Osteoblast (primary cell): Measurements from ENCODE around the gene TRAPPC5. TPM values are rescaled to one million over a fixed set of nuclear protein-coding genes. Genes with fewer than 3 reads are reported as not detected.

ENCODE experiments used
- DNase-seq: peaks from one replicate; pipeline ENCODE4 v3.0.0; 2011; ENCODE audit warnings: low spot score, mixed read lengths; ENCODE audit not compliant: insufficient read length; ENCODE audit errors: missing footprints
- H2AFZ ChIP-seq: 2 replicates; pipeline ENCODE4 v1.6.0; 2011; ENCODE audit warnings: mild to moderate bottlenecking, low read length
- H3K27ac ChIP-seq: 2 replicates; pipeline ENCODE4 v1.5.1; 2011; ENCODE audit warnings: mild to moderate bottlenecking, low read depth, low read length, moderate library complexity
- H3K27me3 ChIP-seq: 2 replicates; pipeline ENCODE4 v1.6.0; 2012; ENCODE audit warnings: mild to moderate bottlenecking, control low read depth, inconsistent platforms, low read length, moderate library complexity; ENCODE audit not compliant: insufficient read depth
- H3K36me3 ChIP-seq: 2 replicates; pipeline ENCODE4 v1.5.1; 2011; ENCODE audit warnings: mild to moderate bottlenecking, low read length, control low read depth, moderate library complexity; ENCODE audit not compliant: insufficient read depth
- H3K4me1 ChIP-seq: 2 replicates; pipeline ENCODE4 v1.5.1; 2011; ENCODE audit warnings: mild to moderate bottlenecking, low read length, control low read depth, moderate library complexity; ENCODE audit not compliant: insufficient read depth
- H3K4me2 ChIP-seq: 2 replicates; pipeline ENCODE4 v1.6.0; 2011; ENCODE audit warnings: mild to moderate bottlenecking, low read length; ENCODE audit not compliant: insufficient read depth
- H3K4me3 ChIP-seq: fragments of 200-600 bp; sonication (generic); 3 replicates; pipeline ENCODE4 v1.5.1; 2012; ENCODE audit warnings: mild to moderate bottlenecking, low read length, inconsistent platforms; ENCODE audit not compliant: insufficient read depth
- H3K79me2 ChIP-seq: 2 replicates; pipeline ENCODE4 v1.6.0; 2012; ENCODE audit warnings: mild to moderate bottlenecking, low read length, control low read depth, inconsistent platforms; ENCODE audit not compliant: insufficient read depth
- H3K9me3 ChIP-seq: 2 replicates; pipeline ENCODE4 v1.5.1; 2011; ENCODE audit warnings: low read depth, low read length, control low read depth
- H4K20me1 ChIP-seq: 2 replicates; pipeline ENCODE4 v1.6.0; 2012; ENCODE audit warnings: mild to moderate bottlenecking, low read length, control low read depth; ENCODE audit not compliant: insufficient read depth
- CTCF ChIP-seq: IDR thresholded peaks from 2 replicates; pipeline ENCODE4 v1.5.1; 2011; ENCODE audit warnings: mild to moderate bottlenecking, low read depth, low read length, moderate library complexity; ENCODE audit errors: extremely low read depth
- total RNA-seq: library from RNA; depleted of rRNA; stranded (reverse); fragments of >200 nt; gene quantifications from 2 replicates; pipeline ENCODE4 v1.2.3, GENCODE V29; 2012

Gene TRAPPC5
- total RNA-seq, 1 donor, result 26.4 TPM

DNA sequence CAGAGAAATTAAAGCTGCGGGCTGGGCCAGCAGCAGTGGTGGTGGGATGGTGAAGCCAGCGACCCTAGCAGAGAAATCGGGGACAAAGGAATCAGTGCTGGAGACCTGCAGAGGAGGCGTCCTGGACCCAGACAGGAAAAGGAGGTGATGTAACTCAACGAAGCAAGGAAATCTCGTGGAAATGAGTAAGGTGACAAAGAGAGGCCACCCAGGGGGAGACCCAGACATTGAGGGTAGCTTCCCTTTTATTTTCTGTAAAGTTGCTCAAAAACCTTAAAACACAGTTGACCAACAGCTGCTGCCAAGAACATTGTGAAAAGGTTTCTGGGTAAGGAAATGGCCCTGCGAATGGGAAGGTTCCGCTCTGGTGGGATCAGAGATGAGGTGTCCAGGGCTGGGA is 25.1 kb upstream of the TRAPPC5 start:
- no peaks in the 10 kb centered on the region for H4K20me1 ChIP-seq
- no peak for TF ChIP-seq CTCF
- H3K27ac ChIP-seq, result no peak overlapping the region
- H2AFZ ChIP-seq, result no peak overlapping the region
- H3K4me2 ChIP-seq, result no peak overlapping the region
- H3K36me3 ChIP-seq, result no peaks in the 10 kb centered on the region
- no peaks in the 10 kb centered on the region for H3K79me2 ChIP-seq
- DNase-seq, result peak; percentile 63
- peaks cover 8% of the 10 kb centered on the region for H3K27me3 ChIP-seq
- no peak overlapping the region for H3K4me3 ChIP-seq
- H3K4me1 ChIP-seq, result peaks cover 4% of the 10 kb centered on the region
- no peaks in the 10 kb centered on the region for H3K9me3 ChIP-seq

DNA sequence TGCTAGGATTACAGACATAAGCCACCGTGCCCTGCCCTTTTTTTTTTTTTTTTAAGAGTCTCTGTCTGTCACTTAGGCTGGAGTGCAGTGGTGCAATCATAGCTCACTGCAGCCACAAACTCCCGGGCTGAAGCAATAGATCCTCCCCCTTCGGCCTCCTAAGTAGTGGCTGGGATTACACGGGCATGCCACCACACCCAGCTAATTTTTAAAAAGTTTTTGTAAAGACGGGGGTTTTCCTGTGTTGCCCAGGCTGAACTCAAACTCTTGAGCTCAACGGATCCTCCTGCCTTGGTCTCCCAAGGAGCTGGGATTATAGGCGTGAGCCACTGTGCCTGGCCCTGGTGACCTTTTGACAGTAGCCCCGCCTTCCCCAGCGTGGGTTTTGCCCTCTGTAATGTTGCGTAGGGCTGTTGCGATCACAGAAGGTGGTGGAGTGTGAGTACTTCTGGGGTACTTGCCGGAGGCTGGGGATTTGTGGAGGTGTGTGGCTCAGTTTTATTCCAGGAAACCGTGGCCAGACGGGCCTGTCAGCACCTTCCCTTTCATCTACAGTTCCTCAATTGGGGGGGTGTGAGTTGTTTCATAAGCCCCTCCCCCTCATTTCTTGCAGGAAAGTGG is 23.4 kb upstream of the TRAPPC5 start:
- peak; percentile 43 for DNase-seq
- H3K27ac ChIP-seq, result no peak overlapping the region
- H3K9me3 ChIP-seq, result no peaks in the 10 kb centered on the region
- H2AFZ ChIP-seq, result no peak overlapping the region
- H3K27me3 ChIP-seq, result peaks cover 8% of the 10 kb centered on the region
- no peak overlapping the region for H3K4me2 ChIP-seq
- no peaks in the 10 kb centered on the region for H3K36me3 ChIP-seq
- peaks cover 2% of the 10 kb centered on the region for H3K4me1 ChIP-seq
- no peaks in the 10 kb centered on the region for H4K20me1 ChIP-seq
- no peaks in the 10 kb centered on the region for H3K79me2 ChIP-seq
- H3K4me3 ChIP-seq, result no peak overlapping the region
- TF ChIP-seq CTCF, result no peak

DNA sequence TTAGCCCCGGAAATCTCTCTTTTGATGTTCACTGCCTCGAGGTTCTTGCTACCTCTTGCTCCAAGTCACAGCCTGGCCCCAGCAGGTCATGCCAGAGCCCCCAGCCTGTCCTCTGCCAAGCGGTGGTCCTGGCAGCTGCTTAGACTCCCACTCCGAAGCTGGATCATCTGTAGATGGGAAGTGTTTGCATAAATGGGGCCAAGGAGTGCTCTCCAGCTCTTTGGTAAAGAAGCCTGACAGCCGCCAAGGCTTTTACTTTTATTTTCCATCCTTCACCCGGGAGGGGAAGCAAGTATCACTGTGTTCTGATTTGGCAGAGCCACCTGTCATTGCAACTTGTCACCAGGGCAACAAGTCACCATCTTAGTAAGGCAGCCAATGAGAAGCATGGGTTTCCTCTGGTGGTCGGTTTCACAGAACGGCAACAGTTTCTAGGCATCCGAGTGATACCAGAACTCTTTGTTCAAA is 22.4 kb upstream of the TRAPPC5 start:
- Histone ChIP-seq H3K36me3 (no peaks in the 10 kb centered on the region), H3K4me1 (no peaks in the 10 kb centered on the region), H2AFZ (no peak overlapping the region), H4K20me1 (no peaks in the 10 kb centered on the region), H3K79me2 (no peaks in the 10 kb centered on the region), H3K4me2 (no peak overlapping the region), H3K4me3 (no peak overlapping the region), H3K27me3 (peaks cover 8% of the 10 kb centered on the region), H3K9me3 (no peaks in the 10 kb centered on the region), H3K27ac (no peak overlapping the region)
- DNase-seq, result peak; percentile 81
- TF ChIP-seq CTCF, result no peak

GRCh38 chr19:7661744-7662538 is 18.7 kb upstream of the TRAPPC5 start:
- H3K4me2 ChIP-seq, result no peak overlapping the region
- no peak overlapping the region for H3K4me3 ChIP-seq
- H3K36me3 ChIP-seq, result no peaks in the 10 kb centered on the region
- H2AFZ ChIP-seq, result no peak overlapping the region
- H3K27ac ChIP-seq, result no peak overlapping the region
- H3K4me1 ChIP-seq, result no peaks in the 10 kb centered on the region
- DNase-seq, result peak; percentile 21
- H3K27me3 ChIP-seq, result peaks cover 4% of the 10 kb centered on the region
- H4K20me1 ChIP-seq, result no peaks in the 10 kb centered on the region
- TF ChIP-seq CTCF, result no peak
- no peaks in the 10 kb centered on the region for H3K79me2 ChIP-seq
- no peaks in the 10 kb centered on the region for H3K9me3 ChIP-seq
